K562 (cell line): ENCODE measurements around the gene EFCC1. TPM values are rescaled to one million over a fixed set of nuclear protein-coding genes. Genes with fewer than 3 reads are reported as not detected.

Experiments
- ATAC-seq: fragments of 200-7000 bp; cut with Tn5 transposase; 3 replicates; pipeline ENCODE4 v1.9.1; 2020; ENCODE audit warnings: moderate library complexity
- BruUV-seq: library from RNA; stranded (reverse); fragments of 400-500 nt; replicated peaks from 2 replicates; lab custom pipeline; 2021; lab: Mats Ljungman, UMichigan
- CTCF ChIA-PET: fragments of 300-600 bp; formaldehyde crosslinking; extraction: SDS; loops from one replicate; lab custom pipeline; 2021; ENCODE audit warnings: low intra/inter-chr PET ratio; lab: Yijun Ruan, JAX
- POLR2A ChIA-PET: fragments of 300-600, 350-650 bp; sonication (Branson Sonifier 250); formaldehyde crosslinking; extraction: SDS; loops from one replicate; lab custom pipeline; 2021; ENCODE audit warnings: antibody characterized with exemption, inconsistent platforms; lab: Yijun Ruan, JAX
- DNase-seq, 4 experiments: peaks; one replicate each; pipeline versions ENCODE4 v3.0.0 to v3.0.0-alpha.2; 2011 to 2018; ENCODE audit warnings: low spot score in 3 of 4, mixed read lengths in 3 of 4; ENCODE audit errors: extremely low read depth in 1 of 4
- FAIRE-seq: peaks from 2 replicates; lab custom pipeline; 2011; peaks lifted over from hg19 to GRCh38; lab: Jason Lieb, UNC
- H2AFZ ChIP-seq: 2 replicates; pipeline ENCODE4 v1.6.0; 2011; ENCODE audit warnings: low read depth, low read length, control low read depth, inconsistent platforms
- H3K27ac ChIP-seq: fragments of 200-600 bp; 3 replicates; pipeline ENCODE4 v1.8.0; 2011; ENCODE audit warnings: low read depth, mild to moderate bottlenecking, control low read depth, inconsistent platforms, low read length, moderate library complexity, mixed read lengths; ENCODE audit errors: extremely low read depth
- H3K27me3 ChIP-seq, 2 experiments: fragments of 300-600 bp in 1 of 2; 2 replicates in 1 of 2; 3 replicates in 1 of 2; pipeline versions ENCODE4 v1.6.0 to v1.8.0; 2011; ENCODE audit warnings: inconsistent platforms in 2 of 2, low read length in 2 of 2, mild to moderate bottlenecking in 1 of 2, mixed read lengths in 1 of 2, moderate library complexity in 1 of 2; ENCODE audit not compliant: control insufficient read depth in 2 of 2, insufficient read depth in 2 of 2
- H3K36me3 ChIP-seq: fragments of 300-600 bp; 3 replicates; pipeline ENCODE4 v1.8.0; 2011; ENCODE audit warnings: mild to moderate bottlenecking, low read length, inconsistent platforms; ENCODE audit not compliant: control insufficient read depth, insufficient read depth
- H3K4me1 ChIP-seq, 2 experiments: fragments of 200-600 bp in 1 of 2; replicated peaks in 1 of 2; 2 replicates in 1 of 2; 3 replicates in 1 of 2; pipeline versions ENCODE4 v1.5.1 to v1.8.0; 2011; ENCODE audit warnings: inconsistent platforms in 2 of 2, low read length in 2 of 2, mild to moderate bottlenecking in 1 of 2, mixed read lengths in 1 of 2, moderate library complexity in 1 of 2; ENCODE audit not compliant: control insufficient read depth in 2 of 2, insufficient read depth in 2 of 2
- H3K4me2 ChIP-seq: 2 replicates; pipeline ENCODE4 v1.6.1; 2011; ENCODE audit warnings: low read length, control low read depth, inconsistent platforms, mixed read lengths; ENCODE audit not compliant: insufficient read depth
- H3K4me3 ChIP-seq: fragments of 200-600 bp; sonication (generic), shearing (Covaris generic); 2 replicates; pipeline ENCODE4 v1.5.1; 2016; ENCODE audit warnings: control low read depth, inconsistent platforms
- H3K79me2 ChIP-seq: fragments of 200-600 bp; 3 replicates; pipeline ENCODE4 v1.8.0; 2011; ENCODE audit warnings: low read length, inconsistent platforms; ENCODE audit not compliant: control insufficient read depth, insufficient read depth
- H3K9ac ChIP-seq, 2 experiments: 2 replicates each; pipeline versions ENCODE4 v1.6.0 to v1.6.1; 2011; ENCODE audit warnings: low read depth in 2 of 2, low read length in 2 of 2, control low read depth in 1 of 2, inconsistent platforms in 1 of 2, mild to moderate bottlenecking in 1 of 2, mixed read lengths in 1 of 2; ENCODE audit not compliant: insufficient read depth in 1 of 2
- H3K9me1 ChIP-seq: one replicate; pipeline ENCODE4 v1.6.0; 2011; ENCODE audit warnings: inconsistent platforms, mild to moderate bottlenecking, low read length, moderate library complexity; ENCODE audit not compliant: control insufficient read depth, insufficient read depth
- H3K9me3 ChIP-seq: replicated peaks from 2 replicates; pipeline ENCODE4 v1.5.1; 2011; ENCODE audit warnings: low read depth, low read length, inconsistent platforms; ENCODE audit not compliant: control insufficient read depth, insufficient read depth
- H4K20me1 ChIP-seq: replicated peaks from 2 replicates; pipeline ENCODE4 v1.6.1; 2011; ENCODE audit warnings: low read length, inconsistent platforms, mixed read lengths; ENCODE audit not compliant: control insufficient read depth, insufficient read depth
- FOXJ3 ChIP-seq: sonication (generic); formaldehyde crosslinking; IDR thresholded peaks from 2 replicates; pipeline ENCODE4 v1.4.0; 2020; ENCODE audit warnings: mild to moderate bottlenecking, missing genetic modification reagents
- MTA1 ChIP-seq: fragments of 450-650 bp; IDR thresholded peaks from 2 replicates; pipeline ENCODE4 v1.6.1; 2017; ENCODE audit warnings: borderline replicate concordance
- NR1H2 ChIP-seq: sonication (generic); formaldehyde crosslinking; IDR thresholded peaks from 2 replicates; pipeline ENCODE4 v1.4.0; 2020; ENCODE audit warnings: mild to moderate bottlenecking, missing genetic modification reagents
- POLR2AphosphoS2 ChIP-seq: IDR thresholded peaks from 2 replicates; pipeline ENCODE4 v1.6.1; 2012; ENCODE audit warnings: low read length, improper control_type of control experiment
- RB1 ChIP-seq: fragments of 450-650 bp; IDR thresholded peaks from 2 replicates; pipeline ENCODE4 v1.6.1; 2017; ENCODE audit warnings: low read depth, mild to moderate bottlenecking
- RFX1 ChIP-seq: fragments of 450-650 bp; IDR thresholded peaks from 2 replicates; pipeline ENCODE4 v1.6.1; 2016; ENCODE audit warnings: mild to moderate bottlenecking, moderate library complexity
- SRSF3 ChIP-seq: fragments of 200-400 bp; formaldehyde crosslinking; IDR thresholded peaks from 2 replicates; pipeline ENCODE4 v1.6.1; 2016; ENCODE audit warnings: mild to moderate bottlenecking, low read length, moderate library complexity; ENCODE audit not compliant: insufficient read depth
- ZNF124 ChIP-seq: sonication (generic); formaldehyde crosslinking; IDR thresholded peaks from 2 replicates; pipeline ENCODE4 v1.8.1; 2022; ENCODE audit warnings: missing genetic modification reagents
- ZNF134 ChIP-seq: fragments of 250-450 bp; sonication (Bioruptor Pico); conservative IDR thresholded peaks from 2 replicates; pipeline ENCODE4 v1.4.0; 2020
- WGBS: fragments of 100-300 bp; shearing (Covaris generic); methylation state at CpG from one replicate; pipeline ENCODE4 v1.1.6; 2016; ENCODE audit warnings: low coverage, mixed read lengths; ENCODE audit not compliant: insufficient coverage; ENCODE audit errors: missing lambda C conversion rate; 5-methylcytosine and 5-hydroxymethylcytosine counted together
- in situ Hi-C: fragments of 300-500 bp; cut with MboI; formaldehyde crosslinking; loops from 4 replicates; pipeline ENCODE4 v1.15.0; 2018; ENCODE audit warnings: inconsistent platforms, mixed read lengths
- intact Hi-C: fragments of 100-400 bp; cut with micrococcal nuclease; formaldehyde crosslinking; loops from 2 replicates; pipeline ENCODE4 v1.14.2; 2022
- polyA plus RNA-seq, 8 experiments: library from polyadenylated mRNA; depleted of rRNA in 4 of 8; stranded (reverse) in 5 of 8; unstranded in 3 of 8; fragments of >200 nt; fragmentation: Nextera tagmentation in 2 of 8; fragmentation: Illumina TruSeq in 1 of 8; extraction: Ambion mirVana in 2 of 8; extraction: Trizol in 1 of 8; gene quantifications; 2 replicates each; pipeline versions ENCODE4 v1.2.1 to v1.2.3, GENCODE V29; 2011 to 2014; ENCODE audit warnings: inconsistent platforms in 1 of 8, missing spikeins in 1 of 8
- total RNA-seq, 7 experiments: library from RNA; depleted of rRNA in 6 of 7; stranded (reverse); fragments of >200 nt in 6 of 7; fragmentation: Illumina TruSeq in 2 of 7; extraction: Trizol in 2 of 7; gene quantifications; 2 replicates each; pipeline versions ENCODE4 v1.2.1 to v1.2.3, GENCODE V29; 2011 to 2021; ENCODE audit warnings: low replicate concordance in 1 of 7
- TF ChIP-seq, protein P1 (sequence below): fragments of 250-450 bp; sonication (Bioruptor Pico); IDR thresholded peaks from 2 replicates; pipeline ENCODE4 v1.4.0; 2020; ENCODE audit warnings: borderline replicate concordance

EFCC1 gene
- total and polyA plus RNA-seq, 9 of the 15 experiments (the other 6 are each of a cell fraction or from before 2014, with no cell fraction given) = not detected

DNA sequence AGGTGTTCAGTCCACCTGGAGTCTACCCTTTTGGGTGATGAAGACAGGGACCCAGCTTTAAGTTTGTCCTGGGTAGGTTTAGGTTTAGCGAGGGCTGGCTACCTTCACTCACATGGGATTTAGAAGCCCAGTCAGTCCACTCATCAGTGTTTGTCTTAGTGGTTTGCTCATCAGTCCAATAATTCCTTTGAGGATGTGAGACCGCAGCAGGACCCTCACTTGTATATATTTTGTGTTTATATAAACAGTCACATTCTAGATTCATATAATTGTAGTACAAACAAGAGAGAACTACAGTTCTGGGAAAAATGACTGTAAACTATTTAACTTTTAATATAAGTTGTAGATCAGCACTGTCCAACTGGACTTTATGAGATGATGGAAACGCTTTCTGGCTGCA, 18.2 kb downstream of the EFCC1 start:
- FAIRE-seq (no peak), DNase-seq (no peak), ATAC-seq (no peak)
- Histone ChIP-seq H3K9me1 (peaks cover 3% of the 10 kb centered on the region), H3K27ac (no peak overlapping the region), H3K4me1 (peaks cover 27 to 38% of the 10 kb centered on the region in 2 experiments), H2AFZ (no peak overlapping the region), H3K27me3 (no peaks in the 10 kb centered on the region), H3K4me3 (no peak overlapping the region), H4K20me1 (0 out of 2 replicates have a peak, but pooled peaks cover 10% of the 10 kb centered on the region), H3K9me3 (no peaks in the 10 kb centered on the region), H3K36me3 (no peaks in the 10 kb centered on the region), H3K79me2 (no peaks in the 10 kb centered on the region), H3K9ac (no peak overlapping the region), H3K4me2 (no peak overlapping the region)
- TF ChIP-seq MTA1 = no peak
- TF ChIP-seq SRSF3 = no peak
- TF ChIP-seq RFX1 = no peak
- no peak for TF ChIP-seq FOXJ3 (CRISPR knock-in tag)
- TF ChIP-seq NR1H2 = no peak
- no peak for TF ChIP-seq RB1
- TF ChIP-seq POLR2AphosphoS2 = no peak
- TF ChIP-seq, protein P1, sequence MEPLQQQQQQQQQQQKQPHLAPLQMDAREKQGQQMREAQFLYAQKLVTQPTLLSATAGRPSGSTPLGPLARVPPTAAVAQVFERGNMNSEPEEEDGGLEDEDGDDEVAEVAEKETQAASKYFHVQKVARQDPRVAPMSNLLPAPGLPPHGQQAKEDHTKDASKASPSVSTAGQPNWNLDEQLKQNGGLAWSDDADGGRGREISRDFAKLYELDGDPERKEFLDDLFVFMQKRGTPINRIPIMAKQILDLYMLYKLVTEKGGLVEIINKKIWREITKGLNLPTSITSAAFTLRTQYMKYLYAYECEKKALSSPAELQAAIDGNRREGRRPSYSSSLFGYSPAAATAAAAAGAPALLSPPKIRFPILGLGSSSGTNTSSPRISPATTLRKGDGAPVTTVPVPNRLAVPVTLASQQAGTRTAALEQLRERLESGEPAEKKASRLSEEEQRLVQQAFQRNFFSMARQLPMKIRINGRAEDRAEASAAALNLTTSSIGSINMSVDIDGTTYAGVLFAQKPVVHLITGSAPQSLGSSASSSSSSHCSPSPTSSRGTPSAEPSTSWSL (CRISPR knock-in tag) = no peak
- no peak for TF ChIP-seq ZNF124
- TF ChIP-seq ZNF134 (CRISPR knock-in tag) = no peak
- intact Hi-C loops (loop anchor here (5.0 kb wide), 1 partner anchor 142 kb away; the partner anchor contains the start of gene ACAD9), in situ Hi-C loops (no loop called here)
- BruUV-seq = no TSS peak
- ChIA-PET POLR2A (no interaction called here), CTCF (no interaction called here)
- whole genome bisulfite sequencing = 58% methylated on average over 3 of the region's 3 CpGs
